Heart right ventricle (tissue), 16 donors: Measurements from ENCODE around the gene SF1. TPM values are rescaled to one million over a fixed set of nuclear protein-coding genes. Genes with fewer than 3 reads are reported as not detected.

Experiments used
- ATAC-seq, 8 donors: fragments of 200-7000 bp; cut with Tn5 transposase; one replicate each; pipeline ENCODE4 v1.9.1; 2020; ENCODE audit warnings: mild to moderate bottlenecking in 8 of 8, moderate library complexity in 8 of 8, moderate number of reproducible peaks in 1 of 8
- DNase-seq, 2 donors: peaks; one replicate each; pipeline ENCODE4 v3.0.0-alpha.2; 2020
- H3K27ac ChIP-seq, 10 donors: fragments of 200-600 bp; sonication (generic) in 2 of 10; one replicate each; pipeline versions ENCODE4 v1.5.0 to v1.8.0; 2020 to 2022; ENCODE audit warnings: mild to moderate bottlenecking in 3 of 10
- H3K27me3 ChIP-seq, 7 donors: fragments of 200-600 bp; one replicate each; pipeline ENCODE4 v1.8.0; 2021 to 2022; ENCODE audit warnings: mild to moderate bottlenecking in 2 of 7
- H3K36me3 ChIP-seq, 9 donors: fragments of 200-600 bp; sonication (generic) in 1 of 9; one replicate each; pipeline versions ENCODE4 v1.5.0 to v1.8.0; 2020 to 2022; ENCODE audit warnings: mild to moderate bottlenecking in 2 of 9
- H3K4me1 ChIP-seq, 9 donors: fragments of 200-600 bp; sonication (generic) in 1 of 9; one replicate each; pipeline versions ENCODE4 v1.5.0 to v1.8.0; 2020 to 2022; ENCODE audit warnings: mild to moderate bottlenecking in 4 of 9
- H3K4me3 ChIP-seq, 10 donors: fragments of 200-600 bp; sonication (generic) in 2 of 10; one replicate each; pipeline versions ENCODE4 v1.5.0 to v1.8.0; 2020 to 2022; ENCODE audit warnings: mild to moderate bottlenecking in 7 of 10, moderate library complexity in 2 of 10
- H3K9me3 ChIP-seq, 11 donors: fragments of 200-600 bp in 10 of 11; sonication (generic) in 2 of 11; one replicate each; pipeline versions ENCODE4 v1.5.0 to v1.8.0; 2013 to 2022; ENCODE audit warnings: mild to moderate bottlenecking in 2 of 11, control low read depth in 1 of 11, moderate library complexity in 1 of 11
- CTCF ChIP-seq, 9 donors: fragments of 200-600 bp; sonication (generic) in 2 of 9; IDR thresholded peaks; one replicate each; pipeline versions ENCODE4 v1.5.0 to v1.8.0; 2021 to 2022; ENCODE audit warnings: antibody characterized with exemption in 9 of 9, mild to moderate bottlenecking in 5 of 9, moderate library complexity in 1 of 9
- whole genome bisulfite sequencing, 2 donors: extraction: QIAGEN DNeasy Blood & Tissue Kit; methylation state at CpG; one replicate each; pipeline ENCODE4 v1.1.7; 2013; ENCODE audit warnings: inconsistent platforms in 1 of 2; 5-methylcytosine and 5-hydroxymethylcytosine counted together
- intact Hi-C, 10 donors: fragments of 100-400 bp; cut with DNase I; formaldehyde crosslinking; loops; one replicate each; pipeline versions ENCODE4 v1.11.1 to v1.14.2; 2022
- polyA plus RNA-seq, 2 donors: library from polyadenylated mRNA; stranded (reverse); fragments of 200-250 nt; gene quantifications; one replicate each; pipeline ENCODE4 v1.2.3, GENCODE V29; 2013
- total RNA-seq, 10 donors: library from RNA; stranded (reverse); fragmentation: NEBNext Ultra II Directional in 3 of 10; extraction: Animal tissue kit (Norgen Biotek cat#: 25700) in 3 of 10; gene quantifications; one replicate each; pipeline versions ENCODE4 v1.2.1 to v1.2.4, GENCODE V29; 2021 to 2023
- donor health status: Arrhythmogenic right ventricular cardiomyopathy.
- donor health status: ischemic (EF 13 %, LVEDD 7.1; RV severe dilation, severe dysfunction).
- donor health status: healthy with polysubstance abuse.
- donor health status: DM: no; HTN: yes; CAD: no.
- donor health status: DM: no; HTN: no; CAD: no.
- donor health status: ischemic (EF 25% LVEDD 6.9; RV normal size, moderate dysfunction).
- donor health status: ischemic (EF 25% LVEDD 5.7; RV mildly dilated, moderate dysfunction).
- donor health status: healthy.
- donor health status: DM: yes; HTN: yes; CAD: no.
- donor health status: Ischemic cardiomyopathy.
- donor health status: ischemic (EF 35%, LVEDD 5.7; RV mildly dilated, moderate dysfunction).
- donor health status: nonischemic (EF 11% LVEDD 7.7; RV severe dilation, severe dysfunction).
- donor health status: DM: yes; HTN: yes; CAD: no.
- donor health status: PGD.
- donor health status: ischemic (EF 29% LVEDD 5.4; RV normal size, mild dysfunction).
- donor health status: nonischemic (EF 23%, LVEDD 6.1; RV moderate dilation, normal function).

Gene SF1
- total and polyA plus RNA-seq, 12 donors, result 45.6 to 201 (median 160) TPM

- H3K27ac ChIP-seq, result peak overlapping the region in 7 of 10 donors; percentile 7 to 61 (median 25)
- DNase-seq (peak in 1 of 2 donors; percentile 73), ATAC-seq (peak in 7 of 8 donors; percentile 4 to 36 (median 23))
- intact Hi-C loops, result no loop called here
- H3K4me1 ChIP-seq, result peaks cover 25 to 70% (median 50%) of the 10 kb centered on the region in 9 donors
- no peaks in the 10 kb centered on the region for H3K27me3 ChIP-seq
- H3K4me3 ChIP-seq, result no peak overlapping the region
- WGBS, 2 donors, result 49 to 50% methylated on average over 19 of the region's 19 CpGs
- H3K36me3 ChIP-seq, result peaks cover 13 to 100% (median 88%) of the 10 kb centered on the region in 9 donors
- TF ChIP-seq CTCF (IDR thresholded peaks at IDR 0.05), result peak; percentile 59 to 86 (median 78)
- H3K9me3 ChIP-seq, result no peaks in the 10 kb centered on the region
Measured at GRCh38 chr11:64767344-64768299, 10.7 kb downstream of the SF1 start.

GRCh38 chr11:64766881-64767280, 11.5 kb downstream of the SF1 start:
- TF ChIP-seq CTCF (IDR thresholded peaks at IDR 0.05), result no peak
- peak overlapping the region in 4 of 10 donors; percentile 22 to 61 (median 38) for H3K27ac ChIP-seq
- peaks cover 25 to 70% (median 50%) of the 10 kb centered on the region in 9 donors for H3K4me1 ChIP-seq
- intact Hi-C loops, result no loop called here
- H3K9me3 ChIP-seq, result no peaks in the 10 kb centered on the region
- peaks cover 13 to 100% (median 82%) of the 10 kb centered on the region in 9 donors for H3K36me3 ChIP-seq
- ATAC-seq (no peak), DNase-seq (no peak)
- WGBS, 2 donors, result 98% methylated on average over 11 of the region's 11 CpGs
- no peaks in the 10 kb centered on the region for H3K27me3 ChIP-seq
- H3K4me3 ChIP-seq, result no peak overlapping the region

- no peaks in the 10 kb centered on the region for H3K27me3 ChIP-seq
- intact Hi-C loops, result no loop called here
- DNase-seq (no peak), ATAC-seq (peak in 1 of 8 donors; percentile 8)
- WGBS, 2 donors, result 86 to 90% methylated on average over 42 of the region's 42 CpGs
- no peak for TF ChIP-seq CTCF (IDR thresholded peaks at IDR 0.05)
- H3K4me3 ChIP-seq, result no peak overlapping the region
- H3K4me1 ChIP-seq, result peaks cover 25 to 71% (median 53%) of the 10 kb centered on the region in 9 donors
- H3K9me3 ChIP-seq, result no peaks in the 10 kb centered on the region
- H3K36me3 ChIP-seq, result peaks cover 13 to 96% (median 74%) of the 10 kb centered on the region in 9 donors
- no peak overlapping the region for H3K27ac ChIP-seq
Measured at GRCh38 chr11:64765851-64766665, 12.3 kb downstream of the SF1 start.

GRCh38 chr11:64765291-64765850, 13.0 kb downstream of the SF1 start:
- Histone ChIP-seq H3K9me3 (no peaks in the 10 kb centered on the region), H3K36me3 (peaks cover 13 to 89% (median 67%) of the 10 kb centered on the region in 9 donors), H3K27ac (peak overlapping the region in 3 of 10 donors; percentile 71 to 78 (median 77)), H3K4me3 (no peak overlapping the region), H3K27me3 (no peaks in the 10 kb centered on the region), H3K4me1 (peaks cover 26 to 78% (median 60%) of the 10 kb centered on the region in 9 donors)
- ATAC-seq, result no peak
- TF ChIP-seq CTCF (IDR thresholded peaks at IDR 0.05), result peak in 4 of 9 donors; percentile 21 to 32 (median 28)
- intact Hi-C loops, result no loop called here
- DNase-seq, result no peak
- WGBS, 2 donors, result 85 to 86% methylated on average over 30 of the region's 30 CpGs
